Naive thymus-derived CD8-positive, alpha-beta T cell (primary cell): ENCODE measurements around the gene CHURC1. TPM values are rescaled to one million over a fixed set of nuclear protein-coding genes. Genes with fewer than 3 reads are reported as not detected.
"Not testable (repeated sequence)": the region's sequence is repeated elsewhere in the genome, so short reads cannot be mapped to it uniquely, and the experiment has no call there.

Experiments
- ATAC-seq, 2 donors: fragments of 150-1000 bp; cut with Tn5 transposase in 1 of 2; sonication (Bioruptor Pico), chemical (Tn5 transposase) in 1 of 2; 1 replicate in 1 of 2; 2 replicates in 1 of 2; pipeline ENCODE4 v1.10.0; 2021; ENCODE audit warnings: mild to moderate bottlenecking in 2 of 2, moderate library complexity in 2 of 2
- POLR2A ChIA-PET: fragments of 350-600 bp; sonication (Branson Sonifier 250); formaldehyde crosslinking; loops from one replicate; lab custom pipeline; 2021; ENCODE audit warnings: antibody characterized with exemption; lab: Charles Lee
- DNase-seq, 10 donors: peaks; one replicate each; pipeline versions ENCODE4 v3.0.0 to v3.0.0-alpha.2; 2020 to 2022
- H3K27ac Mint-ChIP-seq, 10 donors: one replicate each; pipeline ENCODE4 v1.8.0; 2020 to 2022; ENCODE audit warnings: mild to moderate bottlenecking in 10 of 10, mixed read lengths in 10 of 10, moderate library complexity in 4 of 10, inconsistent platforms in 1 of 10
- H3K27me3 Mint-ChIP-seq, 5 donors: one replicate each; pipeline ENCODE4 v1.8.0; 2021 to 2022; ENCODE audit warnings: mixed read lengths in 5 of 5
- H3K36me3 Mint-ChIP-seq, 3 donors: one replicate each; pipeline ENCODE4 v1.8.0; 2020 to 2022; ENCODE audit warnings: mixed read lengths in 3 of 3, mild to moderate bottlenecking in 2 of 3, inconsistent platforms in 1 of 3
- H3K4me1 Mint-ChIP-seq, 4 donors: one replicate each; pipeline ENCODE4 v1.8.0; 2021 to 2022; ENCODE audit warnings: mixed read lengths in 4 of 4
- H3K4me3 Mint-ChIP-seq, 10 donors: one replicate each; pipeline ENCODE4 v1.8.0; 2020 to 2022; ENCODE audit warnings: mild to moderate bottlenecking in 10 of 10, mixed read lengths in 10 of 10, moderate library complexity in 6 of 10, inconsistent platforms in 1 of 10
- H3K9me3 Mint-ChIP-seq, 9 donors: one replicate each; pipeline ENCODE4 v1.8.0; 2020 to 2022; ENCODE audit warnings: mixed read lengths in 9 of 9, mild to moderate bottlenecking in 3 of 9, inconsistent platforms in 1 of 9, moderate library complexity in 1 of 9
- polyA plus RNA-seq, 3 donors: library from polyadenylated mRNA; unstranded; fragments of 300-500 nt; fragmentation: Illumina TruSeq; gene quantifications; one replicate each; pipeline ENCODE4 v1.2.3, GENCODE V29; 2021
- total RNA-seq, 8 experiments: library from RNA in 2 of 8; stranded (reverse) in 2 of 8; gene quantifications; one replicate each; pipeline ENCODE4 v1.2.3 and lab custom pipeline; 2021 to 2026

CHURC1 gene
- total and polyA plus RNA-seq, 5 experiments from 2014 or later, result 99.9 to 166 (median 122) TPM

DNA sequence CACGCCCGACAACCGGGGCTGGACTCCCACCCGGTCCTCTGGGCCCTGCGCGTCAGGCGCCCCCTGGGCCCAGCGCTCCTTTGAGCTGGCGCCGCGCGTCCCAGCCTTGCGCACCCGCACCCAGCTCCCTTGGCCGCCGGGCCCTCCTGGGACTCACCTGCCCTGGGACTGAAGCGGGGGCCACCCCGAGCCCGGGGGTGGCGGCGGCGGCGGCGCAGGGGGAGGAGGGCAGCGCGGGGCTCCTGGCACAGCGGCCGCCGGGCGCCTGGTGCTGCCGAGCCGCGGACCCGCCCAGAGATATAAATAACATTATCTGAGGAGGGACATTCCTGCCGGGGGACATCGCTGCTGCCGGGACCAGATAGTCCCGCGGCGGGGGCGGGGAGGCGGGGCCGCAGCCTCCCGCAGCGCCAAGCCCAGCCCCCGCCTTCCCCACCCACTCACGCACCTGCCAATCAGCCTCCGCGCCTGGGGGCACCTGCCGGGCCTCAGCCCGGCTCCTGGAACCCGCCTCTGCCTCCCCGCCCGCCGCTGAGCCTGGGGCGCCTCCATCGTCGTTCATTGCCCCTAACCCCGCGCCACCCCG is 34.5 kb upstream of the CHURC1 start, which contains the start of gene SPTB:
Gene SPTB, minus strand, starts transcription at position 273 of the 586 bp plus-strand sequence. CDS start 56,813 bp downstream, outside the sequence.
- no peaks in the 10 kb centered on the region for H3K36me3 Mint-ChIP-seq
- ATAC-seq (peak; percentile 83 to 84), DNase-seq (peak; percentile 30 to 77 (median 60))
- H3K4me1 Mint-ChIP-seq, result peaks cover 1 to 7% (median 4%) of the 10 kb centered on the region in 4 donors
- H3K9me3 Mint-ChIP-seq, result no peaks in the 10 kb centered on the region
- H3K27ac Mint-ChIP-seq, result peak within 1 kb of the TSS in 7 of 10 donors; percentile 27 to 75 (median 63)
- POLR2A ChIA-PET, result interaction anchor here (0.9 to 1.1 kb wide), 3 partner anchors 35 to 107 kb away, joined by 3 to 4 read pairs (median 3); partner anchors contain the start of genes CHURC1 and FNTB
- H3K4me3 Mint-ChIP-seq, result peak within 1 kb of the TSS; percentile 86 to 94 (median 90)
- H3K27me3 Mint-ChIP-seq, result peaks cover 11 to 41% (median 19%) of the 10 kb centered on the region in 5 donors

DNA sequence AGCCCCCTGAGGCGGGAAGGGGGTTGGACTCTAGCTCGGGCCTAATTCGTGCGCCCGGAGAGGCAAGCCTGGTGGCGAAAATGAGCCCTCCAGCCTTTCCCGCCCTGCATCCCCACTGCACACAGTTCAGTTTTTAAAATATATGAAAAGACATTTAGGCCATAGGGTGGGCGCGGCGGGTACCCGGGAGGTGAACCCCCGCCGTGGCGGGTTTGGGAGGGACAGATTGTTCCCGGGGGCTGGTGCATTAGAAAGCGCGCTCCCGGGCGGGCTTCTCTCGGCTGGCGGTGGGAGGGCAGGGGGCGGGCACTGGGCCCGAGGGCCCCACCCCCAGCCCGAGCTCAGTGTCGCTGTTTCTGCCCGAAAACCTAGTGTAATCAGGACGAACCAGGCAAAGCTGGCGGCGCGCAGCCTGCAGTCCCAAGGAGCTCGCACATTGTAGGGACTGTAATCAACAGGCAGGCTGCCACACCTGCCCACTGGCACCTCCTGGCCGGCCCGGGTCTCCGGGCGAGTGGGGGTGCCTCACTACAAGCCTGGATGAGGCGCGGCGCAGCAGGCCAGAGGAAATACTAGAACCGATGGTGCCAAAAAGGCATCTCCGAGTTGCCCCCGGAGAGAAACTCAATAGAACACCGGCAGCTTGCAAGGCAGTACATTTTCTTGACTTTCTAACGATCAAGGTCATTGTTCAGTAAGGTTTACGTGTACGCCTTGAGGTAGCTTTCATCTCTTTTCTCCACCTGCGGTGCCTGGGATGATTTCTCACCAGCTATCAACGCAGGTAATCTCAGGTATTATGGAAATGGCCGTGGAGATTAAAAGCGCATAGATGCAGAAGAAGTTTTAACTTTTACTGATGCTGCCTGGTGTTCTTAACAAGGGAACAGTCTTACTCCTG is 33.8 kb upstream of the CHURC1 start:
- ATAC-seq, result peak; percentile 83 to 87
- H3K27me3 Mint-ChIP-seq, result peaks cover 12 to 42% (median 19%) of the 10 kb centered on the region in 5 donors
- H3K36me3 Mint-ChIP-seq, result no peaks in the 10 kb centered on the region
- H3K27ac Mint-ChIP-seq, result peak overlapping the region in 7 of 10 donors; percentile 27 to 75 (median 63)
- H3K4me1 Mint-ChIP-seq, result peaks cover 1 to 7% (median 4%) of the 10 kb centered on the region in 4 donors
- peak overlapping the region; percentile 86 to 94 (median 90) for H3K4me3 Mint-ChIP-seq
- H3K9me3 Mint-ChIP-seq, result no peaks in the 10 kb centered on the region
- peak; percentile 38 to 77 (median 55) for DNase-seq
- POLR2A ChIA-PET, result interaction anchor here (1.0 to 1.1 kb wide), 2 partner anchors 34 to 106 kb away, joined by 3 to 4 read pairs; partner anchors contain the start of genes CHURC1 and FNTB

- POLR2A ChIA-PET, result no interaction called here
- DNase-seq (no peak), ATAC-seq (no peak)
These were observed 28.7 kb upstream of the CHURC1 start for GRCh38 chr14:64885559-64885958.

GRCh38 chr14:64889352-64889751 is 24.9 kb upstream of the CHURC1 start:
- Mint-ChIP-seq H3K9me3 (no peaks in the 10 kb centered on the region), H3K27me3 (peaks cover 2 to 21% (median 11%) of the 10 kb centered on the region in 5 donors), H3K27ac (no peak overlapping the region), H3K4me3 (no peak overlapping the region), H3K36me3 (no peaks in the 10 kb centered on the region), H3K4me1 (peaks cover 0 to 3% (median under 1%) of the 10 kb centered on the region in 4 donors)
- ATAC-seq, result no peak
- no peak for DNase-seq
- POLR2A ChIA-PET, result no interaction called here

More at GRCh38 chr14:64885559-64885958, 28.7 kb upstream of the CHURC1 start:
- Mint-ChIP-seq H3K27ac (no peak overlapping the region), H3K27me3 (peaks cover 17 to 42% (median 19%) of the 10 kb centered on the region in 5 donors), H3K9me3 (no peaks in the 10 kb centered on the region), H3K4me1 (peaks cover under 1 to 5% (median 2%) of the 10 kb centered on the region in 4 donors), H3K36me3 (no peaks in the 10 kb centered on the region), H3K4me3 (no peak overlapping the region)

DNA sequence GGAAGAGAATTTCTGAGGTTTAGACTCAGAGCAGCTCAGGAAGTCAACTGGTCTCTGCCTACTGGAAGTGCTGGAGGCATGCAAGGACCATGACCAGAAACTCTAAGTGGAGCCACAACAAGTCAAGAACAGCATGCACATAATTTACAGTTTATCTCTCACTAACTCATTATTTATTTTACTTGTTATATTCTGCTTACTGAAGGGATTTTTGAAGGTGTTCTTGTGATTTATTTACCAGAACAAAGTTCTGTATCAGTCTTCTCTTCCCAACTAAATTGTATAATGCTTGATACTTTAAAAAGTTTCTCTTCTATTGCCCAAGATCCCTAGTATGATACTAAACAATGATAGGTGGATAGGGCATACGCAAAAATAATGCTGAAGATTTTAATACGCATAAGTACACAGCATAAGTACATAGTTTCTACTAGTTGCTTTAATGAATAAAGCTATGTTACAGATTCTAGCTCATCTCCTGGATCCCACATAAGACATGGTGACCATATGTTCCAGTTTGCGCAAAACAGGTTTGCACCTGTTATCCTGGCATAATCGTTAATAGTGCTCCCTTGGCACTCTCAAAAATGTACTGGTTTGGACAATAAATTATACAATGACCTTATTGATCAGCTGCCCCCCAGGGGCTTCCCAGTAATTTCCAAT is 22.9 kb upstream of the CHURC1 start:
- H3K4me3 Mint-ChIP-seq, result no peak overlapping the region
- H3K4me1 Mint-ChIP-seq, result peaks cover 0 to 3% (median under 1%) of the 10 kb centered on the region in 4 donors
- H3K27ac Mint-ChIP-seq, result no peak overlapping the region
- H3K36me3 Mint-ChIP-seq, result no peaks in the 10 kb centered on the region
- DNase-seq, result no peak
- POLR2A ChIA-PET, result interaction anchor here (0.8 to 1.0 kb wide), 3 partner anchors 9 to 68 kb away, joined by 3 to 4 read pairs (median 3); no protein-coding TSS in a partner anchor
- no peaks in the 10 kb centered on the region for H3K9me3 Mint-ChIP-seq
- no peak for ATAC-seq
- peaks cover 0 to 11% (median 7%) of the 10 kb centered on the region in 5 donors for H3K27me3 Mint-ChIP-seq

DNA sequence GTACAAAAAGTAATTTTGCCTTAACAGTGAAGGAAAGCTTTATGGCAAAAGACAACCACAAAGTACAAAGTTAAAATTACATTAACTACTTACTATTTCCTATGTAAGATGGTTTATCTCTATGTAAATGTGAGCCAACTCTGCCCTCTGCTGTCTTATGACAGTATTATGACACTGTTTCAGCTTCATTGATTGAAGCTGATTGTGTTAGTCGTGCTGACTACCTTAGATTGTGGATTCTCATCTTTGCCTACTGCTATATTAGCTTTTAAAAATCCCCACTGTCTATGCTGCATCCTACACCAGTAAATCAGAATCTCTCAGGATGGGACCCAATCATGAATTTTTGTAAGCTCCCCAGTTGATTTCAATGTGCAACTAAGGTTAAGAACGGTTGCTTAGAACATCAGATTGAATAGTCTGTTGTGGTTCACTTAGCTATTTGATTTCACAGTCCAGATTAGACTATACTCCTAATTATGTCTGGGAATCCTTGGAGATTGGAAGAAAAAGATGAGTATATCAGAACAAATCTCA is 22.3 kb upstream of the CHURC1 start:
- Mint-ChIP-seq H3K27me3 (peaks cover 0 to 10% (median 7%) of the 10 kb centered on the region in 5 donors), H3K9me3 (no peaks in the 10 kb centered on the region), H3K36me3 (no peaks in the 10 kb centered on the region), H3K4me1 (peaks cover 0 to 3% (median under 1%) of the 10 kb centered on the region in 4 donors), H3K4me3 (no peak overlapping the region), H3K27ac (no peak overlapping the region)
- peak in 7 of 10 donors; percentile 30 to 62 (median 51) for DNase-seq
- POLR2A ChIA-PET, result interaction anchor here (0.8 to 1.0 kb wide), 3 partner anchors 9 to 69 kb away, joined by 3 to 4 read pairs (median 3); no protein-coding TSS in a partner anchor
- ATAC-seq, result peak; percentile 95 to 96

- Mint-ChIP-seq H3K4me1 (no peaks in the 10 kb centered on the region), H3K4me3 (no peak overlapping the region), H3K36me3 (no peaks in the 10 kb centered on the region), H3K9me3 (no peaks in the 10 kb centered on the region), H3K27me3 (peaks cover 0 to 13% (median 1%) of the 10 kb centered on the region in 5 donors), H3K27ac (peak overlapping the region in 1 of 10 donors; percentile 19)
- POLR2A ChIA-PET, result no interaction called here
- no peak for ATAC-seq
- no peak for DNase-seq
These were observed 14.3 kb upstream of the CHURC1 start for GRCh38 chr14:64899958-64900357.

DNA sequence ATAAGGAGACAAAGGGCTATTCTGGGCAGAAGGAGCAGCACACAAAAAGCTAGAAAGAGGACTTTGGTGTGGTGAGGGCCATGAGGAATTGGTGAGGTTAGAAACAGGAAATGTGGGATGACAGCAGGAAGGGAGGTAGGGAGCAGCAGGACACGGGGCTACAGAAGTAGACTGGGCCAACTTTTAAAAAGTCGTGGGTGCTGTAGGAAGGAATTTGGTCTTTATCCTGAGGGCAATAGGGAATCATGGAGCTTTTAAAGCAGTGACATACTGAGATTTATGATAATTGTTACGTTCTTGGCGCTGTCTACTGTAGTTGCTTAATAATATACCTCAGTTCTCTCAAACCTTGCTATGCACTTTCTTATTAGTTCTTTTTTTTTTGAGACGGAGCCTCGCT is 8.2 kb upstream of the CHURC1 start:
- H3K4me1 Mint-ChIP-seq, result peaks cover 0 to 6% (median 3%) of the 10 kb centered on the region in 4 donors

GRCh38 chr14:64910847-64911495 is 3.3 kb upstream of the CHURC1 start:
- POLR2A ChIA-PET, result interaction anchor here (0.6 to 1.2 kb wide), 2 partner anchors 17 to 18 kb away, joined by 3 to 5 read pairs; no protein-coding TSS in a partner anchor
- peaks cover 0 to 8% (median 2%) of the 10 kb centered on the region in 5 donors for H3K27me3 Mint-ChIP-seq
- H3K27ac Mint-ChIP-seq, result no peak overlapping the region
- peaks cover 15 to 25% (median 21%) of the 10 kb centered on the region in 4 donors for H3K4me1 Mint-ChIP-seq
- peaks cover 0 to 5% (median 5%) of the 10 kb centered on the region in 3 donors for H3K36me3 Mint-ChIP-seq
- no peaks in the 10 kb centered on the region for H3K9me3 Mint-ChIP-seq
- no peak for ATAC-seq
- no peak overlapping the region for H3K4me3 Mint-ChIP-seq
- DNase-seq, result no peak

More for the DNA sequence above, 8.2 kb upstream of the CHURC1 start:
- ATAC-seq (no peak), DNase-seq (no peak)
- H3K27ac Mint-ChIP-seq, result no peak overlapping the region
- no peaks in the 10 kb centered on the region for H3K9me3 Mint-ChIP-seq
- POLR2A ChIA-PET, result interaction anchor here (0.7 to 0.8 kb wide), 2 partner anchors 12 to 14 kb away, joined by 3 read pairs; no protein-coding TSS in a partner anchor
- H3K36me3 Mint-ChIP-seq, result no peaks in the 10 kb centered on the region
- H3K4me3 Mint-ChIP-seq, result no peak overlapping the region
- peaks cover 0 to 12% (median 7%) of the 10 kb centered on the region in 5 donors for H3K27me3 Mint-ChIP-seq

DNA sequence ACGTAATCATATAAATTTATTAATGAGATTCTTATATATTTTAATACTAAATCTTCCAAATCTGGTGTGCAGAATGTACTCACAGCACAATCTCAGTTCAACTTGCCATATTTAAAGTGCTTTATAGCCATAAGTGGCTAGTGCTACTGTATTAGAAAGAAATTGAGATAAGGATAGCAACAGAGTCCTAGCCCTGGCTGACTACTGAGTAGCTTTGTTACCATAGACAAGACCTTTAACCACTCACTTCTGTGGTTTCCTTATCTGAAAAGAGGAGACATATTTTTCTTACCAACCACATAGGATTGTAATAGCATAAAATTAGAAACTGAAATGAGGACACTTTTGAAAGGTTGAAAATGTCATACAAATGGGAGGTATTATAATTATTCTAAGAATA is 2.0 kb upstream of the CHURC1 start:
- Mint-ChIP-seq H3K27ac (peak overlapping the region in 4 of 10 donors; percentile 34 to 88 (median 64)), H3K9me3 (no peaks in the 10 kb centered on the region), H3K4me3 (no peak overlapping the region), H3K4me1 (peaks cover 19 to 37% (median 33%) of the 10 kb centered on the region in 4 donors), H3K36me3 (peaks cover 2 to 7% (median 5%) of the 10 kb centered on the region in 3 donors), H3K27me3 (peaks cover 0 to 5% (median 0%) of the 10 kb centered on the region in 5 donors)
- POLR2A ChIA-PET, result no interaction called here
- no peak for ATAC-seq
- no peak for DNase-seq

DNA sequence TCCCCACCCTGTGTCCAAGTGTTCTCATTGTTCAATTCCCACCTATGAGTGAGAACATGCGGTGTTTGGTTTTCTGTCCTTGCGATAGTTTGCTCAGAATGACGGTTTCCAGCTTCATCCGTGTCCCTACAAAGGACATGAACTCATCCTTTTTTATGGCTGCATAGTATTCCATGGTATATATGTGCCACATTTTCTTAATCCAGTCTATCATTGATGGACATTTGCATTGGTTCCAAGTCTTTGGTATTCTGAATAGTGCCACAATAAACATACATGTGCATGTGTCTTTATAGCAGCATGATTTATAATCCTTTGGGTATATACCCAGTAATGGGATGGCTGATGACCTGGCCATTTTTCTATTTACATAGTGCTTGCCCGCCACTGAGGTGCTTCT is 778 bp upstream of the CHURC1 start:
- peak overlapping the region; percentile 84 to 97 (median 92) for H3K4me3 Mint-ChIP-seq
- not testable (repeated sequence) for H3K9me3 Mint-ChIP-seq, ATAC-seq, H3K27me3 Mint-ChIP-seq, DNase-seq
- POLR2A ChIA-PET, result interaction anchor here (0.5 to 2.3 kb wide), 7 partner anchors 13 to 409 kb away, joined by 3 to 67 read pairs (median 6); partner anchors contain the start of genes FNTB, GPX2 and ZBTB1
- H3K36me3 Mint-ChIP-seq, result peaks cover 5 to 18% (median 5%) of the 10 kb centered on the region in 3 donors
- peak overlapping the region; percentile 93 to 99 (median 98) for H3K27ac Mint-ChIP-seq
- peaks cover 29 to 49% (median 45%) of the 10 kb centered on the region in 4 donors for H3K4me1 Mint-ChIP-seq
